ENCODE data around the gene WDR70. TPM values are rescaled to one million over a fixed set of nuclear protein-coding genes. Genes with fewer than 3 reads are reported as not detected.

The WDR70 gene
- total and polyA plus RNA-seq, 10 of the 15 experiments (the other 5 are each of a cell fraction or from before 2014, with no cell fraction given), result 10.9 to 33.6 (median 29.1) TPM

DNA sequence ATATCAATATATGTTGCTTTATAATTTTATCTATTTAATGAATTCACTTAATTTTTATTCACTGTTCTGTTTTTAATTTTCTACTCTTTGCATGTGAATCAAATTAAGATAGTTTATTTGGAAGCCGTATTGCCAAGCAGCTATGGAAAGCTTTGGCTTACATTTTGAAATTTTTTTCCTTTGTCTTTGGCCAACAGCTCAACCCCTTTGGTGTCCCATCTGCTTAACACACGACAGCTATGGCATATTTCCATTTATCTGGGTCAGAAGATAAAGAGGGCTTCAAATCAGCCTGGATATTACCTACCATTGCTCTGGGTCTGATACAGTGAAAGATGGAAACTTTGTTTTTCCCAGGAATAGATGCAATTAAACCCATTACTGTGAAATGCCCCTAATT lies 201.0 kb downstream of the WDR70 start:
- FAIRE-seq (no peak), ATAC-seq (no peak), DNase-seq (ENCODE audit: low read depth, low spot score) (no peak)
- no peaks in the 10 kb centered on the region for H4K20me1 ChIP-seq (ENCODE audit: control insufficient read depth, insufficient read depth)
- H3K9ac ChIP-seq (ENCODE audit: control insufficient read depth, insufficient read depth, low read length), result no peak overlapping the region
- ChIA-PET RAD21 (ENCODE audit: unreplicated experiment) (no interaction called here), CTCF (interaction anchor here (0.6 kb wide), 1 partner anchor 171 kb away, joined by 4 read pairs; no protein-coding TSS in a partner anchor), POLR2A (no interaction called here), SMC1A (ENCODE audit: uncharacterized antibody, unreplicated experiment) (no interaction called here)
- no peak overlapping the region for H3K4me3 ChIP-seq
- no peaks in the 10 kb centered on the region for H3K9me3 ChIP-seq (replicated peaks; ENCODE audit: control insufficient read depth, insufficient read depth, low read length)
- no peak overlapping the region for H2AFZ ChIP-seq (ENCODE audit: control insufficient read depth, low read depth, low read length)
- no TSS peak for BruUV-seq (replicated peaks)
- TF ChIP-seq SPI1 (IDR thresholded peaks at IDR 0.05; ENCODE audit: borderline replicate concordance, insufficient read depth, low read depth, low read length) (no peak), STAT1 (conservative IDR thresholded peaks at IDR 0.05) (no peak), ETV6 (conservative IDR thresholded peaks at IDR 0.05 in 1 of 2, IDR thresholded peaks at IDR 0.05 in 1 of 2; ENCODE audit: borderline replicate concordance in 1 of 2, low read depth in 1 of 2) (no peak)
- in situ Hi-C loops (cut with MboI), result no loop called here
- 96% methylated on average over 2 of the region's 2 CpGs for WGBS (ENCODE audit: insufficient coverage, insufficient replicate concordance, low lambda C conversion rate, missing lambda C conversion rate)
- H3K4me2 ChIP-seq (ENCODE audit: control insufficient read depth, insufficient read depth), result no peak overlapping the region
- no peaks in the 10 kb centered on the region for H3K79me2 ChIP-seq (ENCODE audit: control insufficient read depth, insufficient read depth, low read length)
- intact Hi-C loops (cut with micrococcal nuclease; ENCODE audit: unreplicated experiment), result no loop called here
- H3K4me1 ChIP-seq (ENCODE audit: control insufficient read depth, insufficient read depth, low read length), result no peaks in the 10 kb centered on the region
- no peaks in the 10 kb centered on the region for H3K27me3 ChIP-seq (replicated peaks in 1 of 2; ENCODE audit: control insufficient read depth in 2 of 2, insufficient read depth in 2 of 2, low read length in 1 of 2)
- H3K27ac ChIP-seq (ENCODE audit: control insufficient read depth, insufficient read depth), result no peak overlapping the region
- H3K36me3 ChIP-seq (ENCODE audit: control insufficient read depth in 2 of 2, insufficient read depth in 2 of 2, low read length in 1 of 2), result no peaks in the 10 kb centered on the region; a peak in 1 of 4 replicates

DNA sequence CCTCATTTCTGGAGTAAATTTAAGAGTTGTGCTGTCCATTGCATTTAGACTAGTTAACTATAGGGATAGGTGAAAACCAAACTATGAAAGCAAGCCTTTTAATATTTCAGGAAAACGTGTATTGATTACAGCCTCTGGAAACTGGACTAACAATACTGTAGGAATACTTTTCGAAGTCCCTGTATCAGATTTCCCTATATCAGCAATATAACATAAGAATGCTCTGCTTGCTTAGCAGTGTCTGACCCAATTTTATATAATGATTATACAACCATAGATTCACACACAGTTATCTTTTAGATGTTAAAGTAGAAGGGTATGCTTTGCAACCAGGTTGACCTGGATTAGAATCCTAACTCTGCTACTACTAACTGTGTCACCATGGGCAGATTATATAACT lies 203.1 kb downstream of the WDR70 start:
- H3K9me3 ChIP-seq (replicated peaks; ENCODE audit: control insufficient read depth, insufficient read depth, low read length), result no peaks in the 10 kb centered on the region
- CTCF ChIA-PET, result interaction anchor here (1.1 kb wide), 1 partner anchor 27 kb away, joined by 5 read pairs; no protein-coding TSS in a partner anchor
- no peak overlapping the region for H3K9ac ChIP-seq (ENCODE audit: control insufficient read depth, insufficient read depth, low read length)
- H4K20me1 ChIP-seq (ENCODE audit: control insufficient read depth, insufficient read depth), result no peaks in the 10 kb centered on the region
- H3K4me3 ChIP-seq, result no peak overlapping the region
- no TSS peak for BruUV-seq (replicated peaks)
- H3K4me1 ChIP-seq (ENCODE audit: control insufficient read depth, insufficient read depth, low read length), result no peaks in the 10 kb centered on the region
- no peak overlapping the region for H3K27ac ChIP-seq (ENCODE audit: control insufficient read depth, insufficient read depth)
- intact Hi-C loops (cut with micrococcal nuclease; ENCODE audit: unreplicated experiment), result no loop called here
- no peaks in the 10 kb centered on the region for H3K79me2 ChIP-seq (ENCODE audit: control insufficient read depth, insufficient read depth, low read length)
- H3K4me2 ChIP-seq (ENCODE audit: control insufficient read depth, insufficient read depth), result no peak overlapping the region
- no peak for ATAC-seq
- RAD21 ChIA-PET (ENCODE audit: unreplicated experiment), result interaction anchor here (1.0 kb wide), 1 partner anchor 169 kb away, joined by 3 read pairs; no protein-coding TSS in a partner anchor
- SMC1A ChIA-PET (ENCODE audit: uncharacterized antibody, unreplicated experiment), result no interaction called here
- in situ Hi-C loops (cut with MboI), result no loop called here
- H3K36me3 ChIP-seq (ENCODE audit: control insufficient read depth in 2 of 2, insufficient read depth in 2 of 2, low read length in 1 of 2), result no peaks in the 10 kb centered on the region; a peak in 1 of 4 replicates
- DNase-seq (ENCODE audit: low read depth, low spot score), result no peak
- no peaks in the 10 kb centered on the region for H3K27me3 ChIP-seq (replicated peaks in 1 of 2; ENCODE audit: control insufficient read depth in 2 of 2, insufficient read depth in 2 of 2, low read length in 1 of 2)
- 81% methylated on average over 2 of the region's 2 CpGs for WGBS (ENCODE audit: insufficient coverage, insufficient replicate concordance, low lambda C conversion rate, missing lambda C conversion rate)
- H2AFZ ChIP-seq (ENCODE audit: control insufficient read depth, low read depth, low read length), result no peak overlapping the region
- POLR2A ChIA-PET, result no interaction called here
- no peak for FAIRE-seq
- TF ChIP-seq, protein P1, sequence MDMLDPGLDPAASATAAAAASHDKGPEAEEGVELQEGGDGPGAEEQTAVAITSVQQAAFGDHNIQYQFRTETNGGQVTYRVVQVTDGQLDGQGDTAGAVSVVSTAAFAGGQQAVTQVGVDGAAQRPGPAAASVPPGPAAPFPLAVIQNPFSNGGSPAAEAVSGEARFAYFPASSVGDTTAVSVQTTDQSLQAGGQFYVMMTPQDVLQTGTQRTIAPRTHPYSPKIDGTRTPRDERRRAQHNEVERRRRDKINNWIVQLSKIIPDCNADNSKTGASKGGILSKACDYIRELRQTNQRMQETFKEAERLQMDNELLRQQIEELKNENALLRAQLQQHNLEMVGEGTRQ (IDR thresholded peaks at IDR 0.05; ENCODE audit: borderline replicate concordance, low read depth, low read length), result no peak
- TF ChIP-seq, protein P2, sequence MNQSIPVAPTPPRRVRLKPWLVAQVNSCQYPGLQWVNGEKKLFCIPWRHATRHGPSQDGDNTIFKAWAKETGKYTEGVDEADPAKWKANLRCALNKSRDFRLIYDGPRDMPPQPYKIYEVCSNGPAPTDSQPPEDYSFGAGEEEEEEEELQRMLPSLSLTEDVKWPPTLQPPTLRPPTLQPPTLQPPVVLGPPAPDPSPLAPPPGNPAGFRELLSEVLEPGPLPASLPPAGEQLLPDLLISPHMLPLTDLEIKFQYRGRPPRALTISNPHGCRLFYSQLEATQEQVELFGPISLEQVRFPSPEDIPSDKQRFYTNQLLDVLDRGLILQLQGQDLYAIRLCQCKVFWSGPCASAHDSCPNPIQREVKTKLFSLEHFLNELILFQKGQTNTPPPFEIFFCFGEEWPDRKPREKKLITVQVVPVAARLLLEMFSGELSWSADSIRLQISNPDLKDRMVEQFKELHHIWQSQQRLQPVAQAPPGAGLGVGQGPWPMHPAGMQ (IDR thresholded peaks at IDR 0.05; ENCODE audit: borderline replicate concordance), result no peak
- TF ChIP-seq MXI1 (IDR thresholded peaks at IDR 0.05; ENCODE audit: low read depth, low read length) (no peak), ZNF24 (IDR thresholded peaks at IDR 0.05) (no peak), BRCA1 (IDR thresholded peaks at IDR 0.05; ENCODE audit: low read depth, low read length) (no peak), RCOR1 (conservative IDR thresholded peaks at IDR 0.05; ENCODE audit: low read depth, low read length) (no peak), SMAD5 (IDR thresholded peaks at IDR 0.05; ENCODE audit: low read depth) (no peak), ZNF217 (IDR thresholded peaks at IDR 0.05) (no peak), TARDBP (IDR thresholded peaks at IDR 0.05; ENCODE audit: borderline replicate concordance) (no peak), HDGF (IDR thresholded peaks at IDR 0.05) (no peak), IKZF2 (IDR thresholded peaks at IDR 0.05) (no peak), NFYB (IDR thresholded peaks at IDR 0.05; ENCODE audit: insufficient read depth, low read depth, low read length) (no peak), NRF1 (conservative IDR thresholded peaks at IDR 0.05; ENCODE audit: low read depth, low read length) (no peak)

Data from GM12878 (cell line).